B cell (primary cell): ENCODE data around the gene SFXN4. TPM values are rescaled to one million over a fixed set of nuclear protein-coding genes. Genes with fewer than 3 reads are reported as not detected.

ENCODE experiments used
- ATAC-seq: fragments of 200-7000 bp; cut with Tn5 transposase; one replicate; pipeline ENCODE4 v1.10.0; 2021; ENCODE audit warnings: low read depth, mild to moderate bottlenecking, moderate number of reproducible peaks, moderate library complexity
- CTCF ChIA-PET: fragments of 350-600 bp; sonication (Branson Sonifier 250); formaldehyde crosslinking; loops from one replicate; lab custom pipeline; 2021; ENCODE audit warnings: antibody characterized with exemption, inconsistent platforms; lab: Charles Lee
- POLR2A ChIA-PET: fragments of 350-600 bp; sonication (Branson Sonifier 250); formaldehyde crosslinking; loops from one replicate; lab custom pipeline; 2021; ENCODE audit warnings: antibody characterized with exemption; lab: Charles Lee
- DNase-seq: peaks from one replicate; pipeline ENCODE4 v3.0.0; 2013
- H2AFZ ChIP-seq: 2 replicates; pipeline ENCODE4 v1.6.1; 2012; ENCODE audit warnings: mild to moderate bottlenecking, low read depth, low read length; ENCODE audit not compliant: insufficient read depth, poor library complexity, severe bottlenecking
- H3K27ac ChIP-seq, 2 donors: 1 replicate in 1 of 2; 2 replicates in 1 of 2; pipeline ENCODE4 v1.5.1; 2012 to 2013; ENCODE audit warnings: low read length in 2 of 2, mild to moderate bottlenecking in 2 of 2, moderate library complexity in 1 of 2
- H3K27me3 ChIP-seq, 4 experiments: fragments of 200-600 bp in 1 of 4; sonication (generic) in 1 of 4; replicated peaks in 1 of 4; 1 replicate in 2 of 4; 2 replicates in 2 of 4; pipeline versions ENCODE4 v1.6.1 to v1.7.0; 2013 to 2016; ENCODE audit warnings: low read length in 3 of 4, mild to moderate bottlenecking in 2 of 4, mixed read lengths in 1 of 4, moderate library complexity in 1 of 4; ENCODE audit not compliant: insufficient read depth in 4 of 4, control insufficient read depth in 3 of 4; ENCODE audit errors: control extremely low read depth in 1 of 4
- H3K36me3 ChIP-seq, 2 experiments: replicated peaks in 1 of 2; 1 replicate in 1 of 2; 2 replicates in 1 of 2; pipeline versions ENCODE4 v1.6.1 to v1.7.1; 2013; ENCODE audit warnings: low read length in 1 of 2; ENCODE audit not compliant: insufficient read depth in 2 of 2, control insufficient read depth in 1 of 2; ENCODE audit errors: control extremely low read depth in 1 of 2, extremely low read depth in 1 of 2
- H3K4me1 ChIP-seq, 2 donors: fragments of 200-600 bp in 1 of 2; sonication (generic) in 1 of 2; 1 replicate in 1 of 2; 2 replicates in 1 of 2; pipeline versions ENCODE4 v1.5.1 to v1.6.1; 2013 to 2017; ENCODE audit warnings: low read length in 2 of 2; ENCODE audit not compliant: control insufficient read depth in 2 of 2, insufficient read depth in 2 of 2
- H3K4me2 ChIP-seq: replicated peaks from 2 replicates; pipeline ENCODE3; 2012; ENCODE audit warnings: mild to moderate bottlenecking, low read depth, low read length; ENCODE audit not compliant: poor library complexity, severe bottlenecking
- H3K4me3 ChIP-seq, 5 experiments: fragments of 200-600 bp in 1 of 5; sonication (generic) in 1 of 5; 1 replicate in 3 of 5; 2 replicates in 2 of 5; pipeline versions ENCODE4 v1.5.1 to v1.7.0; 2011 to 2016; ENCODE audit warnings: low read length in 4 of 5, mild to moderate bottlenecking in 4 of 5, low read depth in 2 of 5, control low read depth in 1 of 5, moderate library complexity in 1 of 5; ENCODE audit not compliant: insufficient read depth in 1 of 5; ENCODE audit errors: control extremely low read depth in 1 of 5, extremely low read depth in 1 of 5
- H3K79me2 ChIP-seq: fragments of 200-600 bp; sonication (generic); one replicate; pipeline ENCODE4 v1.6.0; 2016; ENCODE audit warnings: low read length; ENCODE audit not compliant: control insufficient read depth, insufficient read depth
- H3K9ac ChIP-seq: fragments of 200-600 bp; sonication (generic); 2 replicates; pipeline ENCODE4 v1.6.1; 2017; ENCODE audit warnings: mild to moderate bottlenecking, low read length, moderate library complexity
- H3K9me3 ChIP-seq, 3 donors: one replicate each; pipeline versions ENCODE4 v1.6.1 to v1.7.1; 2013; ENCODE audit warnings: low read length in 2 of 3; ENCODE audit not compliant: control insufficient read depth in 2 of 3, insufficient read depth in 1 of 3; ENCODE audit errors: control extremely low read depth in 1 of 3
- H4K20me1 ChIP-seq: 2 replicates; pipeline ENCODE4 v1.6.0; 2012; ENCODE audit warnings: mild to moderate bottlenecking, low read length; ENCODE audit not compliant: insufficient read depth, control insufficient read depth, poor library complexity, severe bottlenecking
- H3K27ac Mint-ChIP-seq: one replicate; pipeline ENCODE4 v1.8.0; 2021; ENCODE audit warnings: mixed read lengths
- H3K27me3 Mint-ChIP-seq: one replicate; pipeline ENCODE4 v1.8.0; 2021; ENCODE audit warnings: mixed read lengths
- H3K4me1 Mint-ChIP-seq: one replicate; pipeline ENCODE4 v1.8.0; 2021; ENCODE audit warnings: mixed read lengths
- H3K4me3 Mint-ChIP-seq: one replicate; pipeline ENCODE4 v1.8.0; 2021; ENCODE audit warnings: mixed read lengths
- H3K9me3 Mint-ChIP-seq: one replicate; pipeline ENCODE4 v1.8.0; 2022; ENCODE audit warnings: mixed read lengths; ENCODE audit not compliant: insufficient read depth
- EZH2 ChIP-seq: IDR thresholded peaks from 2 replicates; pipeline ENCODE4 v1.6.1; 2012; ENCODE audit warnings: borderline replicate concordance, low read depth, mild to moderate bottlenecking, moderate library complexity, low read length; ENCODE audit not compliant: insufficient read depth, poor library complexity, severe bottlenecking
- WGBS: methylation state at CpG from one replicate; pipeline ENCODE4 v1.1.5; 2013; ENCODE audit warnings: missing lambda C conversion rate; ENCODE audit not compliant: insufficient coverage; 5-methylcytosine and 5-hydroxymethylcytosine counted together
- intact Hi-C: fragments of 100-400 bp; cut with micrococcal nuclease; formaldehyde crosslinking; loops from one replicate; pipeline ENCODE4 v1.10.0; 2022
- polyA plus RNA-seq: library from polyadenylated mRNA; depleted of rRNA; stranded (reverse); fragments of >200 nt; gene quantifications from 2 replicates; pipeline ENCODE4 v1.2.3, GENCODE V29; 2012
- total RNA-seq, 2 donors: library from RNA; stranded (reverse); fragments of 120-200 nt in 1 of 2; gene quantifications; 1 replicate in 1 of 2; 2 replicates in 1 of 2; pipeline versions ENCODE4 v1.2.3 to v1.2.4, GENCODE V29; 2013 to 2022
- TF ChIP-seq, protein P1 (sequence below): fragments of 200-600 bp; IDR thresholded peaks from one replicate; pipeline ENCODE4 v1.8.0; 2022; ENCODE audit warnings: antibody characterized with exemption, mild to moderate bottlenecking

SFXN4 gene
- total and polyA plus RNA-seq, 2 donors (not counting 1 experiment from before 2014, with no cell fraction given): 9.8 to 15.4 TPM

- Mint-ChIP-seq H3K4me3 (no peak overlapping the region), H3K27ac (no peak overlapping the region), H3K4me1 (peaks cover 3% of the 10 kb centered on the region), H3K9me3 (no peaks in the 10 kb centered on the region), H3K27me3 (no peaks in the 10 kb centered on the region)
- Histone ChIP-seq H3K27ac (no peak overlapping the region), H2AFZ (no peak overlapping the region), H3K27me3 (no peaks in the 10 kb centered on the region), H3K4me1 (peaks cover 0 to 2% of the 10 kb centered on the region in 2 donors), H3K36me3 (peaks cover 3 to 30% of the 10 kb centered on the region in 2 experiments), H3K9me3 (no peaks in the 10 kb centered on the region), H3K79me2 (no peaks in the 10 kb centered on the region), H3K4me2 (no peak overlapping the region), H3K9ac (no peak overlapping the region), H3K4me3 (no peak overlapping the region), H4K20me1 (no peaks in the 10 kb centered on the region)
- ChIA-PET CTCF (no interaction called here), POLR2A (interaction anchor here (0.7 kb wide), 1 partner anchor 643 kb away, joined by 3 read pairs; no protein-coding TSS in a partner anchor)
- WGBS: 91% methylated on average over 3 of the region's 5 CpGs
- DNase-seq (no peak), ATAC-seq (no peak)
- TF ChIP-seq, protein P1, sequence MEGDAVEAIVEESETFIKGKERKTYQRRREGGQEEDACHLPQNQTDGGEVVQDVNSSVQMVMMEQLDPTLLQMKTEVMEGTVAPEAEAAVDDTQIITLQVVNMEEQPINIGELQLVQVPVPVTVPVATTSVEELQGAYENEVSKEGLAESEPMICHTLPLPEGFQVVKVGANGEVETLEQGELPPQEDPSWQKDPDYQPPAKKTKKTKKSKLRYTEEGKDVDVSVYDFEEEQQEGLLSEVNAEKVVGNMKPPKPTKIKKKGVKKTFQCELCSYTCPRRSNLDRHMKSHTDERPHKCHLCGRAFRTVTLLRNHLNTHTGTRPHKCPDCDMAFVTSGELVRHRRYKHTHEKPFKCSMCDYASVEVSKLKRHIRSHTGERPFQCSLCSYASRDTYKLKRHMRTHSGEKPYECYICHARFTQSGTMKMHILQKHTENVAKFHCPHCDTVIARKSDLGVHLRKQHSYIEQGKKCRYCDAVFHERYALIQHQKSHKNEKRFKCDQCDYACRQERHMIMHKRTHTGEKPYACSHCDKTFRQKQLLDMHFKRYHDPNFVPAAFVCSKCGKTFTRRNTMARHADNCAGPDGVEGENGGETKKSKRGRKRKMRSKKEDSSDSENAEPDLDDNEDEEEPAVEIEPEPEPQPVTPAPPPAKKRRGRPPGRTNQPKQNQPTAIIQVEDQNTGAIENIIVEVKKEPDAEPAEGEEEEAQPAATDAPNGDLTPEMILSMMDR: no peak
- no peak for TF ChIP-seq EZH2
- intact Hi-C loops: no loop called here
These were observed 47.3 kb downstream of the SFXN4 start for GRCh38 chr10:119118231-119118630.

DNA sequence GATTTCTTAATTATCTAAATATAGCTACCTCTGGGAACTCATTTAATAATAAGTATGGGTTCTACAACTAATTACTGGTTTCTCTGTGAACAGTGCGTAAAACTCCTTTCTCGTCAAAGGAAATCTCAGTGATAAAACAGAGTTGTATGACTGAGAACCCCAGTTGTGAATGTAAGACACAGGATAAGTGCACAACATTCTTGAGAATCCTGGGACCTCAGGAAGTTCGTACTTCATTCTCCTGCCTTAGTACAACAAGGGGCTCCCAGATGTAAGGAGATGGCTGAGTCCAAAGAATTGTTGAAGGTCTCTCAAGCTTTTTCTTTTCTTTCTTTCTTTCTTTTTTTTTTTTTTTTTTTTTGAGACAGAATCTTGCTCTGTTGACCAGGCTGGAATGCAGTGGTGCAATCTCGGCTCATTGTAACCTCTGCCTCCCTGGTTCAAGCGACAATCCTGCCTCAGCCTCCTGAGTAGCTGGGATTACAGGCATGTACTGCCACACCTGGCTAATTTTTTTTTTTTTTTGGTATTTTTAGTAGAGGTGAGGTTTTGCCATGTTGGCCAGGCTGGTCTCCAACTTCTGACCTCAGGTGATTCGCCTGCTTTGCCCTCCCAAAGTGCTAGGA lies 49.1 kb downstream of the SFXN4 start:
- Histone ChIP-seq H3K4me2 (no peak overlapping the region), H3K79me2 (no peaks in the 10 kb centered on the region), H4K20me1 (no peaks in the 10 kb centered on the region), H3K27ac (no peak overlapping the region), H3K9ac (no peak overlapping the region), H3K36me3 (peaks cover 1 to 26% of the 10 kb centered on the region in 2 experiments), H3K4me1 (peaks cover 0 to 2% of the 10 kb centered on the region in 2 donors), H2AFZ (no peak overlapping the region), H3K9me3 (no peaks in the 10 kb centered on the region), H3K4me3 (no peak overlapping the region), H3K27me3 (no peaks in the 10 kb centered on the region)
- H3K9me3 Mint-ChIP-seq: no peaks in the 10 kb centered on the region
- POLR2A ChIA-PET: interaction anchor here (0.6 kb wide), 1 partner anchor 198 kb away, joined by 3 read pairs; no protein-coding TSS in a partner anchor
- 100% methylated on average over 4 of the region's 6 CpGs for WGBS
- no peak for DNase-seq
- no peak overlapping the region for H3K4me3 Mint-ChIP-seq
- no peak for ATAC-seq
- H3K4me1 Mint-ChIP-seq: peaks cover 3% of the 10 kb centered on the region
- H3K27ac Mint-ChIP-seq: no peak overlapping the region
- intact Hi-C loops: no loop called here
- TF ChIP-seq, protein P1: no peak
- no peak for TF ChIP-seq EZH2
- CTCF ChIA-PET: no interaction called here
- no peaks in the 10 kb centered on the region for H3K27me3 Mint-ChIP-seq
